ENCODE data around the gene KLKB1. TPM values are rescaled to one million over a fixed set of nuclear protein-coding genes. Genes with fewer than 3 reads are reported as not detected.

The KLKB1 gene
- total RNA-seq, 1 experiment from 2014 or later = 0.17 TPM

DNA sequence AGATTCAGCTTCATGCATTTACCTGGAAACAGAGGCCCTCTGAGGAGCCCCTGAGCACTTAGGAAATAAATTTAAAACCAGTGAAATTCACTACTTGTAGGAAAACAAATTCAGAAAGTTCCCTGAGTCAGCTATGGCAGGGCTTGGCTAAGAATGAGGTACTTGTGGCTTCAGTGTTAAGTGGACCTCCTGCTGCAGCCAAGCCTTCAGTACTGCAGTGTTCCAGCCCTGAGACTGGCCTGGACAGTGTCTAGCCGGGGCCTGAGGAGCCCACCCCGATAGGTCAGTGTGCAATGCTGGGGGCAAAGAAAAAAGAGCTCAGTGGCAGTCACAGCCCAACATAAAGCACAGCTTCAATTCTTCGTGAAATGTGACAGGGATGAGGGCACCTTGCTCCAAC is 80.6 kb downstream of the KLKB1 start:
- DNase-seq (ENCODE audit: low spot score) = no peak

Other genes starting within 250 kb of the KLKB1 start
- 16.8 and 33.0 TPM in 2 replicates for gene TLR3, start 158.4 kb upstream of the KLKB1 start, total RNA-seq (2014; rRNA removed; shearing (Covaris generic))
- 1.4 and 2.2 TPM in 2 replicates for gene FAM149A, start 122.8 kb upstream of the KLKB1 start, total RNA-seq (2014; rRNA removed; shearing (Covaris generic))
- 13.6 and 22.0 TPM in 2 replicates for gene CYP4V2, start 35.9 kb upstream of the KLKB1 start, total RNA-seq (2014; rRNA removed; shearing (Covaris generic))
- not detected in 2 replicates for gene F11, start 38.7 kb downstream of the KLKB1 start, total RNA-seq (2014; rRNA removed; shearing (Covaris generic))

Data from H4 (cell line).